Measurements from ENCODE around the gene RIMBP3B. TPM values are rescaled to one million over a fixed set of nuclear protein-coding genes. Genes with fewer than 3 reads are reported as not detected.
"Not testable (repeated sequence)": the region's sequence is repeated elsewhere in the genome, so short reads cannot be mapped to it uniquely, and the experiment has no call there.

Gene RIMBP3B
- total and polyA plus RNA-seq, 2 of the 8 experiments (the other 6 are each of a cell fraction or from before 2014, with no cell fraction given), result 0.02 to 0.19 TPM

- DNase-seq (ENCODE audit: low read depth in 1 of 2, low spot score in 2 of 2); H3K27me3 ChIP-seq (replicated peaks in 1 of 4; ENCODE audit: control insufficient read depth in 3 of 4, extremely low read depth in 1 of 4, insufficient read depth in 3 of 4, low read length in 3 of 4); H2BK120ac ChIP-seq (replicated peaks; ENCODE audit: low read depth, low read length); H2BK20ac ChIP-seq (ENCODE audit: low read length); H3K23ac ChIP-seq (ENCODE audit: insufficient read length); H2AFZ ChIP-seq (ENCODE audit: low read length); H3K56ac ChIP-seq (replicated peaks; ENCODE audit: insufficient read length, low read depth, low read length); H3K36me3 ChIP-seq (ENCODE audit: control insufficient read depth in 2 of 4, insufficient read depth in 4 of 4, low read length in 3 of 4); H3K9ac ChIP-seq (replicated peaks in 1 of 4; ENCODE audit: extremely low read depth in 1 of 4, low read depth in 3 of 4, low read length in 3 of 4); H3K79me2 ChIP-seq (ENCODE audit: control insufficient read depth in 1 of 2, insufficient read depth in 2 of 2, low read length in 2 of 2); H4K91ac ChIP-seq (replicated peaks; ENCODE audit: insufficient read length, low read length); FAIRE-seq; H3K4ac ChIP-seq (replicated peaks; ENCODE audit: insufficient read length, low read depth, low read length); CTCF ChIA-PET (ENCODE audit: partially characterized antibody); H3K27ac ChIP-seq (ENCODE audit: low read depth, low read length); H4K8ac ChIP-seq (ENCODE audit: extremely low read depth, insufficient read depth, low read length); H4K20me1 ChIP-seq (replicated peaks in 1 of 2; ENCODE audit: control insufficient read depth in 1 of 2, insufficient read depth in 2 of 2, low read length in 2 of 2); H3K18ac ChIP-seq (ENCODE audit: extremely low read depth, low read length); H3K4me2 ChIP-seq (ENCODE audit: insufficient read depth in 1 of 2, low read depth in 2 of 2, low read length in 2 of 2); H3K23me2 ChIP-seq (ENCODE audit: low read depth, low read length); H2BK15ac ChIP-seq (ENCODE audit: low read length); H2BK5ac ChIP-seq (ENCODE audit: low read depth, low read length); POLR2A ChIA-PET (ENCODE audit: partially characterized antibody); H2AK5ac ChIP-seq (ENCODE audit: low read depth, low read length); H3K14ac ChIP-seq (ENCODE audit: insufficient read length); H3K79me1 ChIP-seq (ENCODE audit: low read depth, low read length); H3K4me1 ChIP-seq (replicated peaks in 1 of 4; ENCODE audit: control insufficient read depth in 3 of 4, insufficient read depth in 4 of 4, low read length in 3 of 4); H3K4me3 ChIP-seq (ENCODE audit: extremely low read depth in 1 of 4, insufficient read depth in 2 of 4, low read depth in 3 of 4, low read length in 4 of 4); H3K9me3 ChIP-seq (ENCODE audit: insufficient read depth in 2 of 2, low read depth in 1 of 2, low read length in 1 of 2); H4K5ac ChIP-seq (ENCODE audit: insufficient read length, low read depth, low read length); H2BK12ac ChIP-seq (ENCODE audit: low read depth, low read length): not testable (repeated sequence)
- whole genome bisulfite sequencing, 2 experiments (ENCODE audit: extremely low coverage in 1 of 2, insufficient coverage in 1 of 2, insufficient read length in 1 of 2, insufficient replicate concordance in 2 of 2, low coverage in 1 of 2, low lambda C conversion rate in 2 of 2, missing lambda C conversion rate in 1 of 2), result no CpG with 5 or more reads among the region's 4 CpGs
Measured at GRCh38 chr22:21365337-21365736, 18.2 kb upstream of the RIMBP3B start.

GRCh38 chr22:21368603-21369310 is 14.8 kb upstream of the RIMBP3B start:
- H4K5ac ChIP-seq (ENCODE audit: insufficient read length, low read depth, low read length); H3K4me3 ChIP-seq (ENCODE audit: extremely low read depth in 1 of 4, insufficient read depth in 2 of 4, low read depth in 3 of 4, low read length in 4 of 4); H3K56ac ChIP-seq (replicated peaks; ENCODE audit: insufficient read length, low read depth, low read length); H4K91ac ChIP-seq (replicated peaks; ENCODE audit: insufficient read length, low read length); POLR2A ChIA-PET (ENCODE audit: partially characterized antibody); H3K23me2 ChIP-seq (ENCODE audit: low read depth, low read length); H3K79me2 ChIP-seq (ENCODE audit: control insufficient read depth in 1 of 2, insufficient read depth in 2 of 2, low read length in 2 of 2); H2BK20ac ChIP-seq (ENCODE audit: low read length); H3K9me3 ChIP-seq (ENCODE audit: insufficient read depth in 2 of 2, low read depth in 1 of 2, low read length in 1 of 2); DNase-seq (ENCODE audit: low read depth in 1 of 2, low spot score in 2 of 2); H2BK15ac ChIP-seq (ENCODE audit: low read length); H3K27ac ChIP-seq (ENCODE audit: low read depth, low read length); H3K14ac ChIP-seq (ENCODE audit: insufficient read length); H2AFZ ChIP-seq (ENCODE audit: low read length); H3K9ac ChIP-seq (replicated peaks in 1 of 4; ENCODE audit: extremely low read depth in 1 of 4, low read depth in 3 of 4, low read length in 3 of 4); H3K4me1 ChIP-seq (replicated peaks in 1 of 4; ENCODE audit: control insufficient read depth in 3 of 4, insufficient read depth in 4 of 4, low read length in 3 of 4); H4K20me1 ChIP-seq (replicated peaks in 1 of 2; ENCODE audit: control insufficient read depth in 1 of 2, insufficient read depth in 2 of 2, low read length in 2 of 2); CTCF ChIA-PET (ENCODE audit: partially characterized antibody); H2BK5ac ChIP-seq (ENCODE audit: low read depth, low read length); H2AK5ac ChIP-seq (ENCODE audit: low read depth, low read length); H3K27me3 ChIP-seq (replicated peaks in 1 of 4; ENCODE audit: control insufficient read depth in 3 of 4, extremely low read depth in 1 of 4, insufficient read depth in 3 of 4, low read length in 3 of 4); H3K4ac ChIP-seq (replicated peaks; ENCODE audit: insufficient read length, low read depth, low read length); H3K4me2 ChIP-seq (ENCODE audit: insufficient read depth in 1 of 2, low read depth in 2 of 2, low read length in 2 of 2); H3K79me1 ChIP-seq (ENCODE audit: low read depth, low read length); H3K23ac ChIP-seq (ENCODE audit: insufficient read length); H3K18ac ChIP-seq (ENCODE audit: extremely low read depth, low read length); H4K8ac ChIP-seq (ENCODE audit: extremely low read depth, insufficient read depth, low read length); H3K36me3 ChIP-seq (ENCODE audit: control insufficient read depth in 2 of 4, insufficient read depth in 4 of 4, low read length in 3 of 4); H2BK120ac ChIP-seq (replicated peaks; ENCODE audit: low read depth, low read length); FAIRE-seq; H2BK12ac ChIP-seq (ENCODE audit: low read depth, low read length): not testable (repeated sequence)
- WGBS, 2 experiments (ENCODE audit: extremely low coverage in 1 of 2, insufficient coverage in 1 of 2, insufficient read length in 1 of 2, insufficient replicate concordance in 2 of 2, low coverage in 1 of 2, low lambda C conversion rate in 2 of 2, missing lambda C conversion rate in 1 of 2), result 100% methylated on average over 3 of the region's 12 CpGs; no CpG with 5 or more reads in 1 of the 2 experiments
